ENCODE measurements around the gene KRTAP19-8. TPM values are rescaled to one million over a fixed set of nuclear protein-coding genes. Genes with fewer than 3 reads are reported as not detected.

KRTAP19-8 gene
- total and polyA plus RNA-seq, 11 donors, result not detected

GRCh38 chr21:31042080-31042464 is 3.8 kb upstream of the KRTAP19-8 start:
- Histone ChIP-seq H3K9me3 (no peaks in the 10 kb centered on the region), H3K27ac (no peak overlapping the region), H3K27me3 (no peaks in the 10 kb centered on the region), H3K4me1 (no peaks in the 10 kb centered on the region), H3K4me3 (no peak overlapping the region), H3K36me3 (no peaks in the 10 kb centered on the region)
- ATAC-seq (no peak), DNase-seq (no peak)
- TF ChIP-seq, protein P1, sequence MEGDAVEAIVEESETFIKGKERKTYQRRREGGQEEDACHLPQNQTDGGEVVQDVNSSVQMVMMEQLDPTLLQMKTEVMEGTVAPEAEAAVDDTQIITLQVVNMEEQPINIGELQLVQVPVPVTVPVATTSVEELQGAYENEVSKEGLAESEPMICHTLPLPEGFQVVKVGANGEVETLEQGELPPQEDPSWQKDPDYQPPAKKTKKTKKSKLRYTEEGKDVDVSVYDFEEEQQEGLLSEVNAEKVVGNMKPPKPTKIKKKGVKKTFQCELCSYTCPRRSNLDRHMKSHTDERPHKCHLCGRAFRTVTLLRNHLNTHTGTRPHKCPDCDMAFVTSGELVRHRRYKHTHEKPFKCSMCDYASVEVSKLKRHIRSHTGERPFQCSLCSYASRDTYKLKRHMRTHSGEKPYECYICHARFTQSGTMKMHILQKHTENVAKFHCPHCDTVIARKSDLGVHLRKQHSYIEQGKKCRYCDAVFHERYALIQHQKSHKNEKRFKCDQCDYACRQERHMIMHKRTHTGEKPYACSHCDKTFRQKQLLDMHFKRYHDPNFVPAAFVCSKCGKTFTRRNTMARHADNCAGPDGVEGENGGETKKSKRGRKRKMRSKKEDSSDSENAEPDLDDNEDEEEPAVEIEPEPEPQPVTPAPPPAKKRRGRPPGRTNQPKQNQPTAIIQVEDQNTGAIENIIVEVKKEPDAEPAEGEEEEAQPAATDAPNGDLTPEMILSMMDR (IDR thresholded peaks at IDR 0.05), result no peak
- intact Hi-C loops (cut with DNase I), result no loop called here
- 56 to 73% (median 65%) methylated on average over 1 of the region's 1 CpG for WGBS, 4 donors

DNA sequence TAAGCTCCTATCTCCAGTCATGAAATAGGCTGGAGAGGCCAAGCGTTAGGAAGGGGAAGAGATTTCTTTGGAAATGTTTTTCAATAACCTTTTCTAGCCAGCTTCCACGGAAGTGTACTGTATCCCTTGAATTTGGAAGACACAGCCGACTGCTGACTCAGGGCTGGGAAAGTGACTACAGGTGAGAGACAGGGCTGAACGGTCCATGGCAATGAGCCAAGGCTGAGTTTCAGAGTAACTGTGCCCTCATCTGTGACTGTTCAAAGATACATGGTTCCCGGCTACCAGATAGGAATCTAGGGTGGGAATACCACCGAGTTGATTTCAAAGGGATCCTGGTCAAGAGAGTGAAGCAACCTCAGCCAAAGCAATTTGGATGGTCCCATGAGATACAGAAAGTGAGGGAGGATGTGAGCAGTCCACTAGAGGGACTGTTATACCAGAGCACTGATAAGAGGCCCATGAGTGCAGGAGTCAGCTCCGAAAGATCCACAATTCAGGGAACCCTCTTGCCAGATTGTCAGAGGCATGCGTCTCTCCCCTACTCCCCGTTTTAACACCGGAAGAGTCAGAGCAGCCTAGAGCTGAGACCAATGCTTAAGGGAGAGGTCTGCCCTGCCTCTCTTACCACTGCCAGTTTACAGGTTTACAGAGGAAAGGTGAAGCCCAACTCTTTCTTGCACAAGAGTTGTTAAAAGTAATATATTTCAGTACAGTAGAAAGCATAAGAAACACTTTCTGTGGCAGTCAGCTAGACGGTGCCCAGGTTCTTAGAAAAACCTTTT is 3.2 kb upstream of the KRTAP19-8 start:
- TF ChIP-seq, protein P1 (IDR thresholded peaks at IDR 0.05), result no peak
- no peak for TF ChIP-seq POLR2A (IDR thresholded peaks at IDR 0.05)
- intact Hi-C loops (cut with DNase I), result no loop called here
- 56 to 63% (median 60%) methylated on average over 11 of the region's 11 CpGs for WGBS, 4 donors
- ATAC-seq, result no peak
- Histone ChIP-seq H3K4me3 (no peak overlapping the region), H3K27ac (no peak overlapping the region), H3K4me1 (no peaks in the 10 kb centered on the region), H3K9me3 (no peaks in the 10 kb centered on the region), H3K27me3 (no peaks in the 10 kb centered on the region), H3K36me3 (no peaks in the 10 kb centered on the region)
- no peak for DNase-seq

GRCh38 chr21:31034378-31034777 is 3.9 kb downstream of the KRTAP19-8 start:
- H3K4me1 ChIP-seq, result no peaks in the 10 kb centered on the region
- no peaks in the 10 kb centered on the region for H3K27me3 ChIP-seq
- no peak for DNase-seq
- H3K4me3 ChIP-seq, result no peak overlapping the region
- no peak overlapping the region for H3K27ac ChIP-seq
- ATAC-seq, result no peak
- intact Hi-C loops (cut with DNase I), result no loop called here
- peaks cover 0 to 5% (median 0%) of the 10 kb centered on the region in 12 donors for H3K9me3 ChIP-seq
- H3K36me3 ChIP-seq, result no peaks in the 10 kb centered on the region
- no peak for TF ChIP-seq POLR2A (IDR thresholded peaks at IDR 0.05)
- TF ChIP-seq, protein P1 (IDR thresholded peaks at IDR 0.05), result no peak

DNA sequence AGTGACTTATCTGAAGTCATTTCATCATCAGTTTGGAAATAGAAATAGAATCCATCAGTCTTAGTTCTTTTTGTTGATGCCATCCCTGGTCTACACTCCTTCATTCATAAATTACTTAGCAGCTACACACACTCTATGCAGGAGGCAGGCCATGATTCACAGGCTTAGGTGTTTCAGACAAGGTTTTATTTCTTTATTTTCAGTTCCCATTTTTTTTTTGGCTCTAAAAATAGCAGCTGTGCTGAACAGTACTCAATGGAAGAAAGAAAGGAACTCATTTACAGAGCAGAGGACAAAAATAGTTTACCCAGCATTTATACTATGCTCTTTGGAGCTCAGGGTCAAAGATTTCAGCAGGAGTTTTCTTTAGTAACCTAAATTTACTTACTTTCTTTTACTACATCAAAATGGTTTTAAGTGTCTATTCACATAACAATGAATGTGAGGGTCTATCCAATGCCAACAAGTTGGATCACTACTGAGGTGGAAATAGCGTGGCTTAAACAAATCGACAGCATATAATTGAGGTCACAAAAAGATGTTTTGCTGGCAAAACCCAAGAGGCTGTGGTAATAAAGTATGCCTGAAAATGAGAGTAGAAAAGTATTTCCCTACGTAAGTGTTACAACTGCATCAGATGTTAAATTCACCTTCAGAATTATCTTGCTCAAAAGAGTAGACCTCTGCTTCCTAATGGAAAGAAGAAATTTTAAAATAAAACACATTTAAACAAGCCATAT is 7.7 kb downstream of the KRTAP19-8 start:
- H3K4me1 ChIP-seq, result no peaks in the 10 kb centered on the region
- WGBS, 4 donors, result 90 to 96% (median 92%) methylated on average over 3 of the region's 3 CpGs
- no peaks in the 10 kb centered on the region for H3K27me3 ChIP-seq
- no peak overlapping the region for H3K27ac ChIP-seq
- TF ChIP-seq POLR2A (IDR thresholded peaks at IDR 0.05), result no peak
- TF ChIP-seq, protein P1 (IDR thresholded peaks at IDR 0.05), result no peak
- H3K9me3 ChIP-seq, result peaks cover 0 to 5% (median 0%) of the 10 kb centered on the region in 12 donors
- intact Hi-C loops (cut with DNase I), result no loop called here
- H3K4me3 ChIP-seq, result no peak overlapping the region
- ATAC-seq (no peak), DNase-seq (no peak)
- H3K36me3 ChIP-seq, result no peaks in the 10 kb centered on the region

Data from heart left ventricle (tissue), 16 donors.